Gastroesophageal sphincter (tissue), 4 donors: ENCODE results near the gene HERC5. TPM values are rescaled to one million over a fixed set of nuclear protein-coding genes. Genes with fewer than 3 reads are reported as not detected.
"Not testable (repeated sequence)": the region's sequence is repeated elsewhere in the genome, so short reads cannot be mapped to it uniquely, and the experiment has no call there.

Source experiments
- ATAC-seq: fragments of 150-250 bp; one replicate; pipeline ENCODE4 v1.9.1; 2016; ENCODE audit warnings: mild to moderate bottlenecking, moderate library complexity
- H3K27ac ChIP-seq, 4 donors: fragments of 200-600 bp; sonication (generic) in 3 of 4; 1 replicate in 3 of 4; 2 replicates in 1 of 4; pipeline ENCODE4 v1.5.1; 2016 to 2019
- H3K27me3 ChIP-seq: fragments of 200-600 bp; sonication (generic); one replicate; pipeline ENCODE4 v1.5.1; 2019
- H3K36me3 ChIP-seq, 2 donors: fragments of 200-600 bp; sonication (generic); one replicate each; pipeline ENCODE4 v1.5.1; 2019; ENCODE audit warnings: control low read depth in 1 of 2
- H3K4me1 ChIP-seq, 3 donors: fragments of 200-600 bp; sonication (generic); 1 replicate in 2 of 3; 2 replicates in 1 of 3; pipeline ENCODE4 v1.5.1; 2016 to 2019; ENCODE audit warnings: control low read depth in 2 of 3
- H3K4me3 ChIP-seq, 2 donors: fragments of 200-600 bp; sonication (generic); one replicate each; pipeline ENCODE4 v1.5.1; 2019; ENCODE audit warnings: mild to moderate bottlenecking in 1 of 2, moderate library complexity in 1 of 2
- H3K9me3 ChIP-seq, 3 donors: fragments of 200-600 bp; sonication (generic); one replicate each; pipeline ENCODE4 v1.5.1; 2017 to 2019; ENCODE audit warnings: control low read depth in 2 of 3
- EP300 ChIP-seq: sonication (generic); formaldehyde crosslinking; IDR thresholded peaks from one replicate; pipeline ENCODE4 v1.6.1; 2017; ENCODE audit warnings: antibody characterized with exemption, mild to moderate bottlenecking
- POLR2A ChIP-seq, 2 donors: fragments of 450-650 bp; IDR thresholded peaks; one replicate each; pipeline ENCODE4 v1.6.1; 2017; ENCODE audit warnings: antibody characterized with exemption in 2 of 2, mild to moderate bottlenecking in 2 of 2, moderate library complexity in 1 of 2
- POLR2AphosphoS5 ChIP-seq: sonication (generic); formaldehyde crosslinking; IDR thresholded peaks from one replicate; pipeline ENCODE4 v1.6.1; 2017; ENCODE audit warnings: antibody characterized with exemption
- WGBS, 2 donors: methylation state at CpG; one replicate each; pipeline ENCODE4 v1.1.5; 2018; ENCODE audit warnings: low coverage in 1 of 2; 5-methylcytosine and 5-hydroxymethylcytosine counted together
- total RNA-seq, 4 donors: library from RNA; depleted of rRNA; stranded (reverse); fragments of >200 nt; gene quantifications; one replicate each; pipeline ENCODE4 v1.1.0, GENCODE V29; 2016
- TF ChIP-seq, protein P1 (sequence below), 4 experiments: fragments of 200-600 bp in 2 of 4; fragments of 450-650 bp in 2 of 4; sonication (generic) in 1 of 4; IDR thresholded peaks; one replicate each; pipeline ENCODE4 v1.5.1; 2017 to 2019; ENCODE audit warnings: antibody characterized with exemption in 4 of 4, mild to moderate bottlenecking in 2 of 4, moderate library complexity in 2 of 4

Gene HERC5
- total RNA-seq, 4 donors from 2014 or later: 2.2 to 5.9 (median 3.9) TPM

DNA sequence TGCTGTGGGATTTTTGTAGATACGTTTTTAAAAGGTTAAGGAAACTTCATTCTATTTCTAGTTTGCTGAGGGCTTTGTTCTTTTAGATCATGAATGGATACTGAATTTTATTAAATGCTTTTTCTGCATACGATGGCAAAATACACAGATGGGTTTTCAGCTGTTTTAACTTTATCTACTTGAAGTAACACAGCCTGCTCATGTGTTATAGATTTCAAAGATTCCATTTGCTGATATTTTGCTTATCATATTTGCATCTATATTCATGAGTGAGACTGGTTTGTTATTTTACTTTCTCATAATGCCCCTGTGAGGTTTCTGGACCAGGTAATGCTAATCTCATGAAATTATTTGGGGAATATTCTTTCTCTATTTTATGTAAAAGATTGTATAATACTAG lies 34.5 kb upstream of the HERC5 start:
- Histone ChIP-seq H3K36me3 (peaks cover 0 to 22% of the 10 kb centered on the region in 2 donors), H3K4me3 (no peak overlapping the region), H3K9me3 (no peaks in the 10 kb centered on the region), H3K4me1 (no peaks in the 10 kb centered on the region), H3K27ac (no peak overlapping the region), H3K27me3 (no peaks in the 10 kb centered on the region)
- TF ChIP-seq POLR2AphosphoS5 (no peak), EP300 (no peak), POLR2A (IDR thresholded peaks at IDR 0.05) (no peak)
- TF ChIP-seq, protein P1, sequence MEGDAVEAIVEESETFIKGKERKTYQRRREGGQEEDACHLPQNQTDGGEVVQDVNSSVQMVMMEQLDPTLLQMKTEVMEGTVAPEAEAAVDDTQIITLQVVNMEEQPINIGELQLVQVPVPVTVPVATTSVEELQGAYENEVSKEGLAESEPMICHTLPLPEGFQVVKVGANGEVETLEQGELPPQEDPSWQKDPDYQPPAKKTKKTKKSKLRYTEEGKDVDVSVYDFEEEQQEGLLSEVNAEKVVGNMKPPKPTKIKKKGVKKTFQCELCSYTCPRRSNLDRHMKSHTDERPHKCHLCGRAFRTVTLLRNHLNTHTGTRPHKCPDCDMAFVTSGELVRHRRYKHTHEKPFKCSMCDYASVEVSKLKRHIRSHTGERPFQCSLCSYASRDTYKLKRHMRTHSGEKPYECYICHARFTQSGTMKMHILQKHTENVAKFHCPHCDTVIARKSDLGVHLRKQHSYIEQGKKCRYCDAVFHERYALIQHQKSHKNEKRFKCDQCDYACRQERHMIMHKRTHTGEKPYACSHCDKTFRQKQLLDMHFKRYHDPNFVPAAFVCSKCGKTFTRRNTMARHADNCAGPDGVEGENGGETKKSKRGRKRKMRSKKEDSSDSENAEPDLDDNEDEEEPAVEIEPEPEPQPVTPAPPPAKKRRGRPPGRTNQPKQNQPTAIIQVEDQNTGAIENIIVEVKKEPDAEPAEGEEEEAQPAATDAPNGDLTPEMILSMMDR (IDR thresholded peaks at IDR 0.05): no peak
- 83 to 94% methylated on average over 2 of the region's 2 CpGs for WGBS, 2 donors
- no peak for ATAC-seq

DNA sequence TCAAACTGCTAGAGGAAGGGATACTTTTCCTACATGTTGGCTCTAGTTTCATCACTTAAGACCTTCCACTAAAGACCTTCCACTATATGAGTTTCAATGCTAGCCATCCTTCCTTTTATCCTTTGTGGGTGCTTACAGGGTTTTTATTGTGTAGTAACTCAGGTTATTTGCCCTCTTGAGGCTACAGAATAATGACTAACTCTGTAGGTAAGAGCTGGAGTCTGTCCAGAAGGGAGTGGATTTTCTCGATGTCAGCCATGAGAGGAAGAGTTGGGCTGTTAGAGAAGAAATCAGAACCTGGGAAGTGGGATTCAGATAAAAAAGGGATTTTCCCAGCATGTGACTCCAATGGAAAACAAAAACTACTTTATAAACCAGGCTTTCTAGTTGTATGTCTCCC lies 27.5 kb upstream of the HERC5 start:
- ATAC-seq: no peak
- Histone ChIP-seq H3K27ac (no peak overlapping the region), H3K9me3 (peaks cover 0 to 7% (median 0%) of the 10 kb centered on the region in 3 donors), H3K4me1 (no peaks in the 10 kb centered on the region), H3K36me3 (peaks cover 0 to 43% of the 10 kb centered on the region in 2 donors), H3K4me3 (no peak overlapping the region), H3K27me3 (no peaks in the 10 kb centered on the region)
- TF ChIP-seq POLR2AphosphoS5 (no peak), POLR2A (IDR thresholded peaks at IDR 0.05) (no peak), EP300 (no peak)
- TF ChIP-seq, protein P1 (IDR thresholded peaks at IDR 0.05): no peak
- 57 to 80% methylated on average over 1 of the region's 1 CpG for WGBS, 2 donors

DNA sequence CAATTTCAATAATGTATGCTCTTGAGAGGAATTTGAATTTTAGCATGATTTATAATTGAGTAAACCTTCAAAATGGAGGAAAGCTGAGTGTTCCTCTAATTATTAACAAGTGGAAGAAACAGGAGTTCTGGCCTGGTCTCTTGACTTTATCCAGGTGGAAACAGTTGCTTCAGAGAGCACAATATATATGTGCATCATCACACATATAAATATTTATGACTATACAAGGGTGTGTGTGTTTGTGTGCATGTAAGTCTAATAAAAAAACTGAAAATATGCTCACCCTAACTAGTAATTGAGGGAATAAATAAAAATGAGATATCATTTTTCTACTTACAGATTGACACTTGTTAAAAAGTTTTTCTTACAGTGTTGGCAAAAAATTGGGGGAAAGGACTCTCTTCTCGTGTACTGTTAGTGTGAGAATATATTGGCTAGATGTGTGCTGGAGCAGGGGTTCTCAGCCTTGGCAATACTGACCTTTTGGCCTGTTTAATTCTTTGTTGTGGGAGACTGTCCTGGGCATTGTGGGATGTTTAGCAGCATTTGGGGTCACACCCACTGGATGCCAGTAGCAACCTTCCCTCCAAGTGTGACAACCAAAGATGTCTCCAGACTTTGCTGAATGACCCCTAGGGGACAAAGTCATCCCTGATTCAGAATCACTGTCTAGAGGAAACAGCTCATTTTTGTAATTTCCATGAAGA lies 20.8 kb upstream of the HERC5 start:
- no peak overlapping the region for H3K27ac ChIP-seq
- peaks cover 0 to 61% of the 10 kb centered on the region in 2 donors for H3K36me3 ChIP-seq
- peaks cover 0 to 7% (median 0%) of the 10 kb centered on the region in 3 donors for H3K9me3 ChIP-seq
- no peak overlapping the region for H3K4me3 ChIP-seq
- no peaks in the 10 kb centered on the region for H3K4me1 ChIP-seq
- TF ChIP-seq, protein P1 (IDR thresholded peaks at IDR 0.05): no peak
- TF ChIP-seq POLR2AphosphoS5 (no peak), POLR2A (IDR thresholded peaks at IDR 0.05) (no peak)
- no peak for ATAC-seq
- 75 to 100% methylated on average over 1 of the region's 1 CpG for WGBS, 2 donors
- H3K27me3 ChIP-seq: no peaks in the 10 kb centered on the region

DNA sequence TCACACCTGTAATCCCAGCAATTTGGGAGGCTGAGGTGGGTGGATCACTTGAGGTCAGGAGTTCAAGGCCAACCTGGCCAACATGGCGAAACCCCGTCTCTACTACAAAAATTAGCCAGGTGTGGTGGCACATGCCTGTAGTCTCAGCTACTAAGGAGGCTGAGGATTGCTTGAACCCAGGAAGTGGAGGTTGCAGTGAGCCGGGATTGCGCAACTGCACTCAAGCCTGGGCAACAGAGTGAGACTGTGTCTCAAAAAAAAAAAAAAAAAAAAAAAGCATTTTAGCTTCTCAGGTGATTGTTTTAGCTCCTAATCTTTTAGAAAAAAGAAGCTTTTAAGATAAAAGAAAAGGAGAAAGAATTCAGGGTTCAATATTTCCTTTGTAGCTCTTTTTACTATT lies 19.0 kb upstream of the HERC5 start:
- peaks cover 0 to 60% of the 10 kb centered on the region in 2 donors for H3K36me3 ChIP-seq
- not testable (repeated sequence) for H3K9me3 ChIP-seq, H3K27me3 ChIP-seq, H3K4me3 ChIP-seq, H3K27ac ChIP-seq, H3K4me1 ChIP-seq, ATAC-seq
- 97 to 100% methylated on average over 1 to 4 of the region's 4 CpGs for WGBS, 2 donors

DNA sequence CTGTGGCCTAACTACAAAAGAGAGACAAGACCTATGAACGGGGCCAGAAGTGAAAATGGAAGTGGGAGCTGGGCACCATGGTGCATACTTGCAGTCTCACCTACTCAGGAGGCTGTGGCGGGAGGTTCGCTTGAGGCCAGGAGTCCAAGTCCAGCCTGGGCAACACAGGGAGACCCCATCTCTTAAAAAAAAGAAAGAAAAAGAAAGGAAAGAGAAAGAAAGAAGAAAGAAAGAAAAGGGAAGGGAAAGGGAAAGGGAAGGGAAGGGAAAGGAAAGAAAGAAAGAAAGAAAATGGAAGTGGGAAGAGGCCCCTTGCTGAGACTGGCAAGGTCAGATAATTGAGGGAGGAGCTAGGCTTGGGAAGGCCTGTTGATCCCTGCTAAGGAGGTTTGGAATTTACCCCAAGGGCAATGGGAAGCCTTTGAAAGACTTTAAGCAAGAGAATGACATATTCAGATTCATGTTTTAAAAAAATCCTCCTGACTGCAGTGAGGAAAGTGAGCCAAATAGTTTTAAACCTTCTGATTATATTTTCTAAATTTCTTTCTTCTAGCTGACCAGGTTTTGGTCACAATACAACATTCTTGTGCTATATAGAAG lies 17.7 kb upstream of the HERC5 start:
- H3K4me1 ChIP-seq: no peaks in the 10 kb centered on the region
- H3K27ac ChIP-seq: no peak overlapping the region
- H3K27me3 ChIP-seq: no peaks in the 10 kb centered on the region
- H3K4me3 ChIP-seq: no peak overlapping the region
- peaks cover 0 to 58% of the 10 kb centered on the region in 2 donors for H3K36me3 ChIP-seq
- no peak for ATAC-seq
- H3K9me3 ChIP-seq: no peaks in the 10 kb centered on the region
- TF ChIP-seq POLR2AphosphoS5: no peak
- no peak for TF ChIP-seq EP300
- TF ChIP-seq, protein P1 (IDR thresholded peaks at IDR 0.05): no peak
- no peak for TF ChIP-seq POLR2A (IDR thresholded peaks at IDR 0.05)
- WGBS, 2 donors: 90% methylated on average over 3 of the region's 3 CpGs; no CpG with 5 or more reads in 1 of the 2 donors
